SK-N-SH treated with all-trans-retinoic acid at 6 μM for 48 hours (cell line): ENCODE results near the gene SUCLG1.

Experiments
- ATAC-seq: fragments of 200-7000 bp; cut with Tn5 transposase; 3 replicates; pipeline ENCODE4 v1.9.1; 2020; ENCODE audit warnings: mild to moderate bottlenecking, moderate library complexity
- BACH2 ChIP-seq: fragments of 250-450 bp; sonication (Bioruptor Pico); IDR thresholded peaks from 2 replicates; pipeline ENCODE4 v1.9.0; 2021; ENCODE audit warnings: mild to moderate bottlenecking, borderline replicate concordance
- CREB5 ChIP-seq: fragments of 250-450 bp; sonication (Bioruptor Pico); IDR thresholded peaks from 2 replicates; pipeline ENCODE4 v1.5.1; 2020; ENCODE audit warnings: low read depth, mild to moderate bottlenecking, moderate library complexity
- CSDC2 ChIP-seq: fragments of 250-450 bp; sonication (Bioruptor Pico); IDR thresholded peaks from 2 replicates; pipeline ENCODE4 v1.5.0; 2020; ENCODE audit warnings: mild to moderate bottlenecking, moderate library complexity
- CSRNP3 ChIP-seq: fragments of 250-450 bp; sonication (Bioruptor Pico); IDR thresholded peaks from 2 replicates; pipeline ENCODE4 v1.5.1; 2021; ENCODE audit warnings: mild to moderate bottlenecking, moderate library complexity
- ESRRG ChIP-seq: fragments of 250-450 bp; sonication (Bioruptor Pico); IDR thresholded peaks from 2 replicates; pipeline ENCODE4 v1.6.1; 2021; ENCODE audit warnings: mild to moderate bottlenecking
- GLIS3 ChIP-seq: fragments of 250-450 bp; sonication (Bioruptor Pico); IDR thresholded peaks from 2 replicates; pipeline ENCODE4 v1.5.0; 2020; ENCODE audit warnings: mild to moderate bottlenecking, moderate library complexity
- ISL1 ChIP-seq: fragments of 250-450 bp; sonication (Bioruptor Pico); IDR thresholded peaks from 2 replicates; pipeline ENCODE4 v2.1.2; 2022; ENCODE audit warnings: mild to moderate bottlenecking, moderate library complexity
- OSR1 ChIP-seq: fragments of 250-450 bp; sonication (Bioruptor Pico); IDR thresholded peaks from 2 replicates; pipeline ENCODE4 v1.8.0; 2022; ENCODE audit warnings: moderate library complexity, mild to moderate bottlenecking, inconsistent platforms
- PATZ1 ChIP-seq: fragments of 250-450 bp; sonication (Bioruptor Pico); IDR thresholded peaks from 2 replicates; pipeline ENCODE4 v1.8.0; 2020; ENCODE audit warnings: mild to moderate bottlenecking, moderate library complexity, borderline replicate concordance
- POU6F1 ChIP-seq: fragments of 250-450 bp; sonication (Bioruptor Pico); IDR thresholded peaks from 2 replicates; pipeline ENCODE4 v1.8.0; 2021; ENCODE audit warnings: low read depth, mild to moderate bottlenecking, moderate library complexity, borderline replicate concordance
- PPARA ChIP-seq: fragments of 250-450 bp; sonication (Bioruptor Pico); IDR thresholded peaks from 2 replicates; pipeline ENCODE4 v1.5.0; 2020; ENCODE audit warnings: mild to moderate bottlenecking, borderline replicate concordance
- RARB ChIP-seq: fragments of 250-450 bp; sonication (Bioruptor Pico); IDR thresholded peaks from 2 replicates; pipeline ENCODE4 v1.8.0; 2021; ENCODE audit warnings: mild to moderate bottlenecking, moderate library complexity
- TCF4 ChIP-seq: fragments of 250-450 bp; sonication (Bioruptor Pico); IDR thresholded peaks from 2 replicates; pipeline ENCODE4 v1.8.0; 2021; ENCODE audit warnings: mild to moderate bottlenecking, moderate library complexity, borderline replicate concordance
- TOX ChIP-seq: fragments of 250-450 bp; sonication (Bioruptor Pico); IDR thresholded peaks from 2 replicates; pipeline ENCODE4 v1.8.0; 2021; ENCODE audit warnings: mild to moderate bottlenecking, moderate library complexity, borderline replicate concordance
- TSHZ2 ChIP-seq: fragments of 250-450 bp; sonication (Bioruptor Pico); IDR thresholded peaks from 2 replicates; pipeline ENCODE4 v1.5.0; 2020; ENCODE audit warnings: mild to moderate bottlenecking, moderate library complexity
- ZC3H10 ChIP-seq: fragments of 250-450 bp; sonication (Bioruptor Pico); IDR thresholded peaks from 2 replicates; pipeline ENCODE4 v1.5.1; 2021; ENCODE audit warnings: mild to moderate bottlenecking, moderate library complexity
- ZFP3 ChIP-seq: fragments of 250-450 bp; sonication (Bioruptor Pico); IDR thresholded peaks from 2 replicates; pipeline ENCODE4 v1.5.0; 2020; ENCODE audit warnings: mild to moderate bottlenecking, moderate library complexity
- ZFP30 ChIP-seq: fragments of 450-650 bp; formaldehyde crosslinking; IDR thresholded peaks from 2 replicates; pipeline ENCODE4 v1.5.0; 2022; ENCODE audit warnings: mild to moderate bottlenecking, moderate library complexity
- ZNF565 ChIP-seq: fragments of 450-650 bp; formaldehyde crosslinking; conservative IDR thresholded peaks from 2 replicates; pipeline ENCODE4 v1.5.0; 2020; ENCODE audit warnings: low read depth, mild to moderate bottlenecking, moderate library complexity
- ZNF8 ChIP-seq: fragments of 450-650 bp; formaldehyde crosslinking; IDR thresholded peaks from 2 replicates; pipeline ENCODE4 v1.5.0; 2020; ENCODE audit warnings: mild to moderate bottlenecking, moderate library complexity

Gene SUCLG1

GRCh38 chr2:84494070-84494469 lies 35.0 kb upstream of the SUCLG1 start:
- TF ChIP-seq TCF4 (CRISPR knock-in tag): no peak
- TF ChIP-seq ZNF565 (CRISPR knock-in tag): no peak
- TF ChIP-seq CREB5: no peak
- TF ChIP-seq CSDC2: no peak
- TF ChIP-seq POU6F1 (CRISPR knock-in tag): no peak
- no peak for TF ChIP-seq TSHZ2 (CRISPR knock-in tag)

GRCh38 chr2:84493514-84493913 lies 34.4 kb upstream of the SUCLG1 start:
- no peak for TF ChIP-seq ZFP30 (CRISPR knock-in tag)
- TF ChIP-seq ISL1 (CRISPR knock-in tag): 0 out of 2 replicates have a peak, but pooled peaks have one; percentile 27
- peak; percentile 91 for ATAC-seq

More at GRCh38 chr2:84494070-84494469, 35.0 kb upstream of the SUCLG1 start:
- ATAC-seq: peak; percentile 54

- TF ChIP-seq ISL1 (CRISPR knock-in tag): no peak
- TF ChIP-seq ZFP30 (CRISPR knock-in tag): no peak
- no peak for TF ChIP-seq BACH2 (CRISPR knock-in tag)
- ATAC-seq: no peak
Measured at GRCh38 chr2:84492571-84492970, 33.5 kb upstream of the SUCLG1 start.

GRCh38 chr2:84491741-84492140 lies 32.7 kb upstream of the SUCLG1 start:
- ATAC-seq: no peak
- no peak for TF ChIP-seq ZC3H10 (CRISPR knock-in tag)
- no peak for TF ChIP-seq ZFP30 (CRISPR knock-in tag)
- no peak for TF ChIP-seq TCF4 (CRISPR knock-in tag)
- no peak for TF ChIP-seq PPARA (CRISPR knock-in tag)
- no peak for TF ChIP-seq PATZ1 (CRISPR knock-in tag)
- TF ChIP-seq ZFP3 (CRISPR knock-in tag): no peak
- no peak for TF ChIP-seq TOX (CRISPR knock-in tag)
- no peak for TF ChIP-seq BACH2 (CRISPR knock-in tag)
- TF ChIP-seq ISL1 (CRISPR knock-in tag): no peak
- TF ChIP-seq GLIS3: no peak

GRCh38 chr2:84491256-84491655 lies 32.2 kb upstream of the SUCLG1 start:
- ATAC-seq: no peak
- TF ChIP-seq CSRNP3: no peak
- TF ChIP-seq RARB: no peak
- TF ChIP-seq ZNF8 (CRISPR knock-in tag): no peak
- TF ChIP-seq TSHZ2 (CRISPR knock-in tag): no peak
- TF ChIP-seq PATZ1 (CRISPR knock-in tag): no peak
- TF ChIP-seq OSR1 (CRISPR knock-in tag): no peak
- TF ChIP-seq PPARA (CRISPR knock-in tag): no peak
- TF ChIP-seq ZFP30 (CRISPR knock-in tag): no peak
- TF ChIP-seq ESRRG (CRISPR knock-in tag): no peak
- no peak for TF ChIP-seq GLIS3
- TF ChIP-seq TOX (CRISPR knock-in tag): no peak
